IMR-90 (cell line): ENCODE data around the gene OTULINL. TPM values are rescaled to one million over a fixed set of nuclear protein-coding genes. Genes with fewer than 3 reads are reported as not detected.

Experiments used
- ATAC-seq: fragments of 200-7000 bp; cut with Tn5 transposase; 2 replicates; pipeline ENCODE4 v1.9.1; 2020; ENCODE audit warnings: low read depth, mild to moderate bottlenecking, moderate library complexity
- BruUV-seq: library from RNA; stranded (reverse); fragments of 400-500 nt; replicated peaks from 2 replicates; lab custom pipeline; 2021; lab: Mats Ljungman, UMichigan
- CTCF ChIA-PET: fragments of 300-600 bp; formaldehyde crosslinking; extraction: SDS; loops from one replicate; lab custom pipeline; 2021; ENCODE audit warnings: antibody characterized with exemption; lab: Yijun Ruan, JAX
- POLR2A ChIA-PET: fragments of 300-600 bp; sonication (Branson Sonifier 250); formaldehyde crosslinking; loops from one replicate; lab custom pipeline; 2022; ENCODE audit warnings: antibody characterized with exemption; ENCODE audit not compliant: unreplicated experiment; lab: Charles Lee
- DNase-seq: peaks from one replicate; pipeline ENCODE4 v3.0.0; 2013
- H2AFZ ChIP-seq: replicated peaks from 2 replicates; pipeline ENCODE3; 2013; ENCODE audit warnings: low read length, mild to moderate bottlenecking; ENCODE audit not compliant: poor library complexity
- H2AK5ac ChIP-seq: 2 replicates; pipeline ENCODE4 v1.6.1; 2013; ENCODE audit warnings: low read depth, low read length, inconsistent platforms
- H2AK9ac ChIP-seq: replicated peaks from 2 replicates; pipeline ENCODE3; 2013; ENCODE audit warnings: mild to moderate bottlenecking, low read depth, low read length, moderate library complexity; ENCODE audit not compliant: poor library complexity
- H2BK120ac ChIP-seq: 2 replicates; pipeline ENCODE4 v1.6.1; 2013; ENCODE audit warnings: low read depth, low read length, inconsistent platforms
- H2BK15ac ChIP-seq: 3 replicates; pipeline ENCODE4 v1.6.1; 2013; ENCODE audit warnings: low read depth, low read length, inconsistent platforms
- H2BK20ac ChIP-seq: 2 replicates; pipeline ENCODE4 v1.6.1; 2013; ENCODE audit warnings: low read depth, mild to moderate bottlenecking, inconsistent platforms, low read length, moderate library complexity
- H2BK5ac ChIP-seq: 2 replicates; pipeline ENCODE4 v1.6.1; 2013; ENCODE audit warnings: mild to moderate bottlenecking, low read depth, low read length, inconsistent platforms; ENCODE audit not compliant: poor library complexity, severe bottlenecking
- H3K14ac ChIP-seq: replicated peaks from 2 replicates; pipeline ENCODE4 v1.6.1; 2013; ENCODE audit warnings: low read depth, low read length, inconsistent platforms
- H3K18ac ChIP-seq: 2 replicates; pipeline ENCODE4 v1.6.1; 2013; ENCODE audit warnings: low read depth, low read length, control low read depth
- H3K23ac ChIP-seq: 2 replicates; pipeline ENCODE4 v1.6.1; 2013; ENCODE audit warnings: low read depth, low read length, inconsistent platforms
- H3K27ac ChIP-seq: 2 replicates; pipeline ENCODE4 v1.5.1; 2013; ENCODE audit warnings: mild to moderate bottlenecking, control low read depth, low read length; ENCODE audit not compliant: insufficient read depth
- H3K27me3 ChIP-seq: 2 replicates; pipeline ENCODE4 v1.6.1; 2013; ENCODE audit warnings: low read length; ENCODE audit not compliant: control insufficient read depth, insufficient read depth
- H3K36me3 ChIP-seq: 2 replicates; pipeline ENCODE4 v1.6.1; 2013; ENCODE audit warnings: low read length, mixed read lengths; ENCODE audit not compliant: control insufficient read depth, insufficient read depth
- H3K4ac ChIP-seq: 2 replicates; pipeline ENCODE4 v1.6.1; 2013; ENCODE audit warnings: low read depth, low read length, inconsistent platforms
- H3K4me1 ChIP-seq: 2 replicates; pipeline ENCODE4 v1.6.1; 2013; ENCODE audit warnings: low read length, mixed read lengths; ENCODE audit not compliant: control insufficient read depth, insufficient read depth
- H3K4me2 ChIP-seq: 2 replicates; pipeline ENCODE4 v1.6.1; 2013; ENCODE audit warnings: low read depth, mild to moderate bottlenecking, control low read depth, low read length, moderate library complexity
- H3K4me3 ChIP-seq: 2 replicates; pipeline ENCODE4 v1.5.1; 2013; ENCODE audit warnings: low read depth, mild to moderate bottlenecking, control low read depth, low read length, moderate library complexity; ENCODE audit not compliant: insufficient read depth
- H3K56ac ChIP-seq: 2 replicates; pipeline ENCODE4 v1.6.1; 2013; ENCODE audit warnings: low read length, inconsistent platforms; ENCODE audit not compliant: insufficient read depth; ENCODE audit errors: extremely low read depth
- H3K79me1 ChIP-seq, 2 experiments: 2 replicates each; pipeline ENCODE4 v1.6.1; 2013; ENCODE audit warnings: low read length in 2 of 2, inconsistent platforms in 1 of 2, low read depth in 1 of 2
- H3K9ac ChIP-seq: 2 replicates; pipeline ENCODE4 v1.6.1; 2013; ENCODE audit warnings: low read depth, low read length, control low read depth
- H3K9me1 ChIP-seq: 2 replicates; pipeline ENCODE4 v1.6.1; 2013; ENCODE audit warnings: low read length, inconsistent platforms; ENCODE audit not compliant: insufficient read depth
- H3K9me3 ChIP-seq: 2 replicates; pipeline ENCODE4 v1.6.1; 2013; ENCODE audit warnings: low read length; ENCODE audit not compliant: control insufficient read depth, insufficient read depth
- H4K20me1 ChIP-seq: 2 replicates; pipeline ENCODE4 v1.6.1; 2013; ENCODE audit warnings: low read length, inconsistent platforms; ENCODE audit not compliant: insufficient read depth
- H4K5ac ChIP-seq: 2 replicates; pipeline ENCODE4 v1.6.1; 2013; ENCODE audit warnings: mild to moderate bottlenecking, low read depth, low read length, control low read depth
- H4K8ac ChIP-seq, 2 experiments: 2 replicates each; pipeline ENCODE4 v1.6.1; 2013; ENCODE audit warnings: low read depth in 2 of 2, low read length in 2 of 2, control low read depth in 1 of 2, inconsistent platforms in 1 of 2
- H4K91ac ChIP-seq: 2 replicates; pipeline ENCODE4 v1.6.1; 2013; ENCODE audit warnings: low read depth, low read length, inconsistent platforms; ENCODE audit not compliant: insufficient read depth
- CTCF ChIP-seq: conservative IDR thresholded peaks from 2 replicates; pipeline ENCODE4 v1.5.1; 2012; ENCODE audit warnings: mild to moderate bottlenecking, low read depth, low read length, improper control_type of control experiment
- ELK1 ChIP-seq: fragments of 150-350 bp; IDR thresholded peaks from 2 replicates; pipeline ENCODE4 v1.6.1; 2016; ENCODE audit warnings: low read depth, mild to moderate bottlenecking, low read length, moderate library complexity, borderline replicate concordance
- MAFK ChIP-seq: IDR thresholded peaks from 2 replicates; pipeline ENCODE4 v1.6.1; 2012; ENCODE audit warnings: low read depth, low read length, improper control_type of control experiment
- MAZ ChIP-seq: IDR thresholded peaks from 2 replicates; pipeline ENCODE4 v1.6.1; 2012; ENCODE audit warnings: low read depth, mild to moderate bottlenecking, low read length, improper control_type of control experiment, moderate library complexity, borderline replicate concordance
- POLR2A ChIP-seq: IDR thresholded peaks from 2 replicates; pipeline ENCODE4 v1.6.1; 2012; ENCODE audit warnings: mild to moderate bottlenecking, low read depth, low read length
- RAD21 ChIP-seq: IDR thresholded peaks from 2 replicates; pipeline ENCODE4 v1.6.1; 2012; ENCODE audit warnings: low read length, improper control_type of control experiment
- SMC3 ChIP-seq: fragments of 150-350 bp; IDR thresholded peaks from 2 replicates; pipeline ENCODE4 v1.6.1; 2016; ENCODE audit warnings: low read depth, mild to moderate bottlenecking, antibody characterized with exemption, low read length, moderate library complexity
- USF2 ChIP-seq: fragments of 150-350 bp; IDR thresholded peaks from 2 replicates; pipeline ENCODE4 v1.6.1; 2017; ENCODE audit warnings: mild to moderate bottlenecking, antibody characterized with exemption, low read length, low read depth
- WGBS, 2 experiments: methylation state at CpG; one replicate each; pipeline versions ENCODE4 v1.1.5 to v1.1.7; 2013; ENCODE audit warnings: missing lambda C conversion rate in 2 of 2; ENCODE audit not compliant: insufficient read length in 1 of 2; ENCODE audit errors: extremely low coverage in 2 of 2; 5-methylcytosine and 5-hydroxymethylcytosine counted together
- dilution Hi-C: fragments of 300-500 bp; cut with HindIII; formaldehyde crosslinking; loops from one replicate; pipeline ENCODE4 v1.14.3; 2018; ENCODE audit warnings: low sequenced_read_pairs; ENCODE audit not compliant: unreplicated experiment
- in situ Hi-C: fragments of 300-500 bp; cut with MboI; formaldehyde crosslinking; loops from 3 replicates; pipeline ENCODE4 v1.14.3; 2019; ENCODE audit warnings: low sequenced_read_pairs, inconsistent platforms, mixed read lengths
- intact Hi-C: fragments of 100-400 bp; cut with micrococcal nuclease; formaldehyde crosslinking; loops from 2 replicates; pipeline ENCODE4 v1.10.0; 2022
- polyA plus RNA-seq, 3 experiments: library from polyadenylated mRNA; depleted of rRNA; stranded (reverse); fragments of >200 nt; gene quantifications; 2 replicates each; pipeline ENCODE4 v1.2.3, GENCODE V29; 2012; ENCODE audit warnings: low replicate concordance in 1 of 3
- total RNA-seq: library from RNA; depleted of rRNA; stranded (reverse); fragments of >200 nt; gene quantifications from 2 replicates; pipeline ENCODE4 v1.2.3, GENCODE V29; 2012

Gene OTULINL
- total and polyA plus RNA-seq, 2 of the 4 experiments (the other 2 are of a cell fraction): 0.09 to 0.18 TPM

GRCh38 chr5:14560091-14560595, 21.4 kb upstream of the OTULINL start:
- Histone ChIP-seq H3K23ac (no peak overlapping the region), H2AK9ac (no peak overlapping the region), H3K27me3 (peaks cover 32% of the 10 kb centered on the region), H3K27ac (no peak overlapping the region), H2BK20ac (no peak overlapping the region), H4K5ac (no peak overlapping the region), H2BK5ac (no peak overlapping the region), H3K36me3 (no peaks in the 10 kb centered on the region), H2BK120ac (no peak overlapping the region), H3K4me2 (no peak overlapping the region), H4K8ac (no peak overlapping the region), H4K20me1 (no peaks in the 10 kb centered on the region), H3K9ac (no peak overlapping the region), H3K9me1 (no peaks in the 10 kb centered on the region), H2AFZ (no peak overlapping the region), H3K18ac (no peak overlapping the region), H3K14ac (no peak overlapping the region), H3K4me1 (no peaks in the 10 kb centered on the region), H3K56ac (no peak overlapping the region), H2AK5ac (no peak overlapping the region), H2BK15ac (no peak overlapping the region), H3K9me3 (no peaks in the 10 kb centered on the region), H3K4ac (no peak overlapping the region), H3K79me1 (no peaks in the 10 kb centered on the region), H3K4me3 (no peak overlapping the region), H4K91ac (no peak overlapping the region)
- intact Hi-C loops (no loop called here), in situ Hi-C loops (no loop called here), dilution Hi-C loops (no loop called here)
- no TSS peak for BruUV-seq
- ATAC-seq (no peak), DNase-seq (no peak)
- POLR2A ChIA-PET: no interaction called here
- no CpG with 5 or more reads among the region's 10 CpGs for whole genome bisulfite sequencing, 2 experiments
- TF ChIP-seq USF2 (no peak), MAFK (no peak), CTCF (no peak), RAD21 (no peak), POLR2A (no peak), ELK1 (no peak), MAZ (no peak), SMC3 (no peak)
- CTCF ChIA-PET: no interaction called here
